HG02610 (cell line): ENCODE data around the gene NAP1L1.
A peak's percentile ranks its signal among the peaks of the same experiment; 100 is the strongest.

Experiments used
- ATAC-seq: cut with Tn5 transposase; IDR thresholded peaks from one replicate; pipeline ENCODE4 v1.9.1; 2021; ENCODE audit warnings: mild to moderate bottlenecking, moderate library complexity; ENCODE audit not compliant: unreplicated experiment

The NAP1L1 gene

DNA sequence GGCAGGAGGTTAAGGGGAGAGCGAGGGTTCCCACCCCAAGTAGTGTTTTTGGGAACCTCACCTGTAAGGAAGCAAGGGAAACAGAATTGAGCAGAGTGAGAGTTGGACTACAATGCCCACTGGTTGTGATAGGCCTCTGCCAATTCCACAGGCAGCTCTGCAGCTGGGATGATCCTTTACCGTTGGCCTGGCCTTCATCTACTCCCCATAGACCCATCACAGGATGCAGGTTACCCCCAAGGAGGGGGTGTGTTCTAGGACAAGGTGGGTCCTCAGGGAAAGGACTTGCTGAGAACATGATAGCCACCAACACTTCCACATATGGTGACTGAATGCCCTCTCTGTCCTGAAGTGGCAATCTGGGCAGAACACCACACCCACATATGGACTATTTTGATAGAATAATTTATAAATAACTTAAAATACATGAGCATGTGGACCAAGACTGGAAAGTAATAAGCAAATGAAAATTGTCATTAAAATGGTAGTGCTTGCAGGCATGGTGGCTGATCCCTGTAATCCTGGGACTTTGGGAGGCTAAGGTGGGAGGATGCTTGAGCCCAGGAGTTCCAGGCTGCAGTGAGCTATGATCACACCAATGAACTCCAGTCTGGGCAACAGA is 61.3 kb downstream of the NAP1L1 start:
- ATAC-seq, result no peak

DNA sequence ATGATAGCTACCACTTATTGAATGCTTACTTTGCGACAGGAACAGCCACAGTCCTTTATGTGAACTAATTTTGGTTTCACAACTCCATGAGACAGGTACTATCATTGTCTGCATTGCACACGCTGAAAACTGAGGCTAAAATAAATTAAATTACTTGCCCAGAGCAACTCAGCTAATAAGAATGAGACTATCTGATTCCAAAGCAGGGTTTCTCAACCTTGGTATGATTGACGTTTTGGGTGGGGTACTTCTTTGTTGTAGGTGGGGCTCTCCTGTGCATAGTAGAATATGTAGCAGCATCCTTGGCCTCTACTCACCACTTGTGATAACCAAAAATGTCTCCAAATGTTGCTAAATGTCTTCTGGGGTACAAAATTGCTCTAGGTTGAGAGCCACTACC is 62.0 kb downstream of the NAP1L1 start:
- ATAC-seq, result no peak

DNA sequence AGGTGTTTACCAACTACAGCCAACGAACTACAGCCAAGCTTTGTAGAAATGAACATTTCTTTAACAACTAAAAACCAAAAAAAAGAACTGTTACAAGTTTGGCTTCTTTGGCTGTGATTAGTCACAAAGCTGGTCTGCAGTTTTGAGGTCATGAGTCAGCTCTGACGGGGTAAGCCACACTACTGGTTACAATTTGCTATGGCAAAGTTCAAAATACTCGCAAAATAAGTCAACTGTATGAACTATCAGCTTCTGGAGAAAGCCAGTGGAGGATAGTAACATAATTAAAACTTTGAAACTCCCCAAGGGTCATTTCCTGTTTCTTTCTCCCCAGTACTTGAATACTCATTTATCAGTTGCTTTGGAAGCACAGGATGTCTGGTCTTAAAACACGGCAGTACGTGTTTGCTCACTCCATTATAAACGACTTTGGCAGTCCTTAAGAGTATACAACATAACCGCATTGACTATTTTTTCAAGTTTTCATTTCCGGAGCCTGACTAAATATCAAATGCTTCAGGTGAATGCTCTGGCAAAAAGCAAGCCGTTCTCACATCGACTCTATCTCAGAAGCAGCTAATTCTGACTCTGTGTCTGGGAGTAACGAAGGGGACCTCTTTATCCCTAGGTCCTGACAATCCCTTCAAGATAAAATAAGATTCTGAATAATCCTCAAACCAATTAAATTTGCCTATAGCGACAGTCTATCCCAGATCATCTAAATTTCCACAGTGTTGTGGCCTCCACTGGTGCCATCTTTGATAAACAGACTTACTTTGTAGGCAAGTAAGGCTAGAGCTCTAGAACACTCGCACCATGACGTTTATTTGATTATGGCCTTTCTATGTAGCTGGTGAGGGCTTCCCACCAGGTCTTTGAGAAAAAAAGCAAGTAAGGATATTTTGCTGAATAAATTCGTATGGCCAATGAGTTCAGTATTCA is 63.5 kb downstream of the NAP1L1 start:
- peak; percentile 75 for ATAC-seq

- ATAC-seq, result peak; percentile 77
These were observed 64.2 kb downstream of the NAP1L1 start for GRCh38 chr12:76020281-76020680.

- ATAC-seq, result no peak
These were observed 65.8 kb downstream of the NAP1L1 start for GRCh38 chr12:76018672-76019071.

- no peak for ATAC-seq
These were observed 66.4 kb downstream of the NAP1L1 start for GRCh38 chr12:76018111-76018510.

DNA sequence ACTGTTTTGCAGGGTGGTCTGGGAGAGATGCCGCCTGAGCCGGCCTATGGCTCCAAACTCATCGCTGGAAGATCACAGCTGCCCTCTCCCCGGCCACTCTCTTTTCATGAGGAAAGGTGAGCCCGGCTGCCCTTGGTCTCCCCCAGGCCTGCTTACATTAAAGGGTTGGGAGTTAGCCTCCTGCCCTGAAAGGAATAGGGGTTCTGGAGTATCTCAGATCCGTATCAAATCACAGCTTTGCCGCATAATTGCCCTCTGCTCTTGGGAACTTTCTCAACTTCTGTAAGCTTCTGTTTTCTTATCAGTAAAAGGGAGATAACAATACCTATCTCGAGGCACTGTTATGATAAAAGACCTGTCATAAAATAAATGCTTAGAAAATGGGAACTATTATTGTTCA is 70.5 kb downstream of the NAP1L1 start:
- ATAC-seq, result no peak

GRCh38 chr12:76013603-76014002 is 70.9 kb downstream of the NAP1L1 start:
- ATAC-seq, result no peak

DNA sequence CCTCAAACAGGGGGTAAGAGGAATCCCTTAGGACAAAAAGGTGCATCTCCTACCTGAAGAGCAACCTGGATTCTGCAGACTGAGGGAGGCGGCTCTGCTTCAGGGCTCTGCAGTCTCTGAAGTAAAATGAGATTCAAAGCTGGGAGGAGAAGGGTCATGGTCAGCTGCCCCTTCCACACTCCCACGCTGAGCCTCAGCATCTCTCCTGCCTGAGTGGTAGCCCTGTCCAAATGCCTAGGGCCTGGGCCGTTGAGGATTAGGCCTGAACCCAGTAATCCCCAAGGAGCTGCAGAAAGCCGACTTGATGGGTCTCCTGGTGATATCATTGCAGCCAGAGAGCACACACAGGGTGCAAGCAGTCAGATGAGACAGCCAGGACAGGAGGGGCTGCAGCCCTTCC is 71.8 kb downstream of the NAP1L1 start:
- ATAC-seq, result no peak

- no peak for ATAC-seq
These were observed 73.6 kb downstream of the NAP1L1 start for GRCh38 chr12:76010732-76011458.

DNA sequence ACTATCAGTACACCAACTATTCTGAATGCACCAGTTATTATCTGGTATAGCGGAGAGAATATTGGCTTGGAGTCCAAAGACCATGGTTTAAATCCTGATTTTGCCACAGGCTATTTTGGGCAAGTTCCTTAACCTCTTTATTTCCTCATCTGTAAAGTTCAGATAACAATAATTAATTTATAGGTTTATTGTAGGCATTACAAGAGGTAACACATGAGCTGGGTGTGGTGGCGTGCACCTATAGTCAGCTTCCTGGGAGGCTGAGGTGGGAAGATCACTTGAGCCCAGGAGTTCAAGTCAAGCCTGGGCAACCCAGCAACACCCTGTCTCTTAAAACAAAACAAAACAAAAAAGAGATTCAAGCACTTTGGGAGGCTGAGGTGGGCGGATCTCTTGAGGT is 76.1 kb downstream of the NAP1L1 start:
- no peak for ATAC-seq

DNA sequence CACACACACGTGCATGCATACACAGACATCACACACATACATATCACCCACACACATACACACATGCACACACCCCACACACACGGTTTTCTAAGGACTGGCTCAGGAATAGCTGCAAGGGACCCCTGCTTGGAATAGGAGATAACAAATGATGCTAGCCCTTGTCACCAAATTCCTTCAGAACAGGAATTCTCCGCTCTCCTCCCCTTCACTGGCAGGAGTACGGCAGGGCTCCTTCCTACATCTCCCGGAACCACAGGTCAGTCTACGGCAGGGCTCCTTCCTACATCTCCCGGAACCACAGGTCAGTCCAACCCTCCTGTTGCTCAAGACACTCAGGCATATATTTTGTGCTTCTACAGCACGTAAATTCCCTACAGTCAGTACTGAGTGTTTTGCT is 76.8 kb downstream of the NAP1L1 start:
- ATAC-seq, result no peak

- ATAC-seq, result no peak
These were observed 78.2 kb downstream of the NAP1L1 start for GRCh38 chr12:76006028-76006925.

GRCh38 chr12:76003355-76003638 is 81.2 kb downstream of the NAP1L1 start:
- no peak for ATAC-seq

GRCh38 chr12:76002598-76003354 is 81.7 kb downstream of the NAP1L1 start:
- ATAC-seq, result no peak

GRCh38 chr12:75998292-75999063 is 86.0 kb downstream of the NAP1L1 start:
- ATAC-seq, result no peak

GRCh38 chr12:75997658-75998057 is 86.8 kb downstream of the NAP1L1 start:
- ATAC-seq, result no peak

GRCh38 chr12:75996861-75997447 is 87.5 kb downstream of the NAP1L1 start:
- no peak for ATAC-seq

DNA sequence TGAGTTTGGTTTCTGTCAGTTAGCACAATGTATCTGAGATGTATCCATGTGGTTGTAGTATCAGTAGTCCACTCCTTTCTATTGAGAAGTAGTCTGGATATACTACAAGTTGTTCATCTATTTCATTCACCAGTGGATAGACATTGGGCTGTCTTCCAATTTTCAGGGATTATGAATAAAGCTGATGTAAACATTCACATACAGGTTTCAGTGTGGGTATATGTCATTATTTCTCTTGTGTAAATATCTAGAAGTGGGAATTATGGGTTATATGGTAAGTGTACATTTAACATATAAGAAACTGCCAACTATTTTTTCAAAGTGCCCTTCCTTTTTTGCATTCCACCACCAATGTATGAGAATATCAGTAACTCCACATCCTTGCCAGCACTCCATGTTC is 88.8 kb downstream of the NAP1L1 start:
- no peak for ATAC-seq
